Aorta (tissue), 5 donors: Measurements from ENCODE around the gene ARID5B. TPM values are rescaled to one million over a fixed set of nuclear protein-coding genes. Genes with fewer than 3 reads are reported as not detected.

Experiments
- ATAC-seq: fragments of 200-7000 bp; cut with Tn5 transposase; one replicate; pipeline ENCODE4 v1.9.1; 2022; ENCODE audit warnings: moderate library complexity; ENCODE audit not compliant: low FRiP score
- DNase-seq, 2 donors: peaks; one replicate each; pipeline ENCODE4 v3.0.0-alpha.2; 2020
- H3K27ac ChIP-seq, 2 donors: one replicate each; pipeline ENCODE4 v1.5.1; 2013; ENCODE audit warnings: low read length in 2 of 2, mild to moderate bottlenecking in 2 of 2, moderate library complexity in 2 of 2, control low read depth in 1 of 2, inconsistent platforms in 1 of 2, low read depth in 1 of 2
- H3K27me3 ChIP-seq, 2 donors: one replicate each; pipeline ENCODE4 v1.6.1; 2013; ENCODE audit warnings: control low read depth in 1 of 2, low read length in 1 of 2, mild to moderate bottlenecking in 1 of 2, moderate library complexity in 1 of 2; ENCODE audit not compliant: insufficient read depth in 2 of 2, control insufficient read depth in 1 of 2
- H3K36me3 ChIP-seq, 2 donors: one replicate each; pipeline ENCODE4 v1.6.1; 2013; ENCODE audit warnings: control low read depth in 1 of 2, low read length in 1 of 2, mild to moderate bottlenecking in 1 of 2; ENCODE audit not compliant: insufficient read depth in 2 of 2, control insufficient read depth in 1 of 2
- H3K4me1 ChIP-seq, 2 donors: one replicate each; pipeline ENCODE4 v1.6.1; 2013; ENCODE audit warnings: low read length in 2 of 2, control low read depth in 1 of 2, mild to moderate bottlenecking in 1 of 2, moderate library complexity in 1 of 2; ENCODE audit not compliant: insufficient read depth in 2 of 2, control insufficient read depth in 1 of 2
- H3K4me3 ChIP-seq, 2 donors: one replicate each; pipeline ENCODE4 v1.5.1; 2013; ENCODE audit warnings: low read length in 2 of 2, control low read depth in 1 of 2, mild to moderate bottlenecking in 1 of 2
- H3K9me3 ChIP-seq: one replicate; pipeline ENCODE4 v1.6.1; 2013; ENCODE audit warnings: mild to moderate bottlenecking, low read length; ENCODE audit not compliant: control insufficient read depth
- WGBS, 2 donors: extraction: QIAGEN DNeasy Blood & Tissue Kit; methylation state at CpG; one replicate each; pipeline ENCODE4 v1.1.7; 2013; 5-methylcytosine and 5-hydroxymethylcytosine counted together
- intact Hi-C, 2 donors: fragments of 100-400 bp; cut with DNase I; formaldehyde crosslinking; loops; one replicate each; pipeline versions ENCODE4 v1.14.2 to v1.15.0; 2022
- polyA plus RNA-seq, 2 donors: library from polyadenylated mRNA; stranded (reverse); fragments of 200-250 nt; gene quantifications; one replicate each; pipeline ENCODE4 v1.2.3, GENCODE V29; 2013
- total RNA-seq, 2 donors: library from RNA; stranded (reverse); fragmentation: NEBNext Ultra II Directional; extraction: Animal tissue kit (Norgen Biotek cat#: 25700); gene quantifications; one replicate each; pipeline ENCODE4 v1.2.1, GENCODE V29; 2021
- donor health status: healthy with polysubstance abuse.
- donor health status: Bipolar disorder and iron deficiency.
- donor health status: DM: no; HTN: no; CAD: no.
- donor health status: DM: no; HTN: no; CAD: no.
- donor health status: DM: yes; HTN: yes; CAD: no.

ARID5B gene
- total and polyA plus RNA-seq, 4 donors = 7.8 to 143 (median 49.7) TPM

- DNase-seq = no peak
- Histone ChIP-seq H3K27ac (no peak overlapping the region), H3K4me3 (no peak overlapping the region), H3K4me1 (no peaks in the 10 kb centered on the region), H3K27me3 (no peaks in the 10 kb centered on the region), H3K9me3 (no peaks in the 10 kb centered on the region), H3K36me3 (no peaks in the 10 kb centered on the region)
- intact Hi-C loops = no loop called here
- no peak for ATAC-seq
Observed at GRCh38 chr10:61878740-61879068, 22.8 kb upstream of the ARID5B start.

DNA sequence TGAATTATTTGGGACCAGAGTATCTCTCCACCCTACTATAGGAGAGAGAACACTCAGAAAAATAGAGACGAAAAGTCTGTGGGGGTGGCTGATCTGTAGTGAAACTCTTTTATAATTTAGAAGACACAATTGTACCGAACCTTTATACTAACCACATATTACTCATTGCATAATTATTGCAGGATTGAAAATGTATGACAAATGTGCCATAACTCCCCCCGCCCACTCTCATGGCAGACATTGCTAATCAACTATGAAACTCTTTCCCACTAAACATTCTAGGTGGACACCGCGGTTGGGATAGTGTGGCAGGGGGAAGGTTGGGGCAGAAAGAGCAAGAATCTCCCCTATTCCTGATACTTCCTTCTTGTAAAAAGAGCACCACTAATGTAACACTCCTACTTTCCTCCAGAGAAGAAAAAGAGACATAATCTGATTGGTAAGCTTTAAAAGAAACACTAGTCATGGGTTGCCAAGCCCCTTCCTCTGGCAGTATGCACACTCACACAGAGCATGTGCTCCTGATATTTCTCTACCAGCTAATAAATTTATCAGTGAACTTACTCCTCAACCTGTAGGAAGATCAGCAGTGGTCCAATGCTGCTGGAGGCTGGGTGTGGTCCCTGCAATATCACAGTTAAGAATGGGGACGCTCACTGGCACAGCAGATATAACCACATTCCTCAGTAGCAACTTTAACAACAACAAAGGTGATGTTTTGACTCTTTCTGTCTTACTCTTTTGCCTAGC lies 18.7 kb upstream of the ARID5B start:
- DNase-seq = no peak
- no peaks in the 10 kb centered on the region for H3K4me1 ChIP-seq
- intact Hi-C loops = no loop called here
- H3K9me3 ChIP-seq = no peaks in the 10 kb centered on the region
- no peak overlapping the region for H3K4me3 ChIP-seq
- no peaks in the 10 kb centered on the region for H3K36me3 ChIP-seq
- no peak for ATAC-seq
- WGBS, 2 donors = 93 to 95% methylated on average over 6 of the region's 6 CpGs
- H3K27ac ChIP-seq = no peak overlapping the region
- H3K27me3 ChIP-seq = no peaks in the 10 kb centered on the region

DNA sequence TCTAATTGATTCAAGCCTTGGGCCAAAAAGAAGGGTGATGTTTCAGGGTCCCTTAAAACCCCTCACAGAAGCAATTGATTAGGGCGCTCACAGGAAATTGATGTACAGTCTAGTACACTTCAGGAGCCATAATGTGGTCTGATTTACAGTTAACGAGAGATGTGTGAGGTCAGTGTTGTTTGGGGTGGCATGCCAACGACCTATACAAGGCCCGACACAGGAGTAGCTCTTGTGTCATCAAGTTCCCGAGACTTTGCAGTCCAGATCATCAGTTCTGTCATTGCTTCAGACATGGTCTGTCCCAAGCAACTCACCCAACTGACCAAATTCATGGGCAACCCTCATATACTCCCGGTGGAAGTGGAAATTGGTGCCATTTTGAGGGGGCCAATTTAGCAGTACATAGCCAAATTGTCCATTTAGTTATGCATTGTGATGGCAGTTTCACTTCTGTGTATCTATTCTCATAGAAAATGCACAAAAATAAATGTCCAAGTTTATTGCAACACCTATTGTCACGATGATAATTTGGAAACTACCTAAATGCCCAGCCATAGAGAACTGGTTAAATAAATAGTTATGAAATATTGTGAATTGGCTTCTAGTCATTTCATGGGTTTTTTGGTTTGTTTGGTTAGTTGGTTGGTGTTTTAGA lies 18.0 kb upstream of the ARID5B start:
- no peak for DNase-seq
- no peak for ATAC-seq
- intact Hi-C loops = no loop called here
- no peaks in the 10 kb centered on the region for H3K9me3 ChIP-seq
- H3K36me3 ChIP-seq = no peaks in the 10 kb centered on the region
- no peaks in the 10 kb centered on the region for H3K27me3 ChIP-seq
- H3K27ac ChIP-seq = no peak overlapping the region
- H3K4me1 ChIP-seq = no peaks in the 10 kb centered on the region
- H3K4me3 ChIP-seq = no peak overlapping the region
- 96 to 97% methylated on average over 7 of the region's 7 CpGs for whole genome bisulfite sequencing, 2 donors

DNA sequence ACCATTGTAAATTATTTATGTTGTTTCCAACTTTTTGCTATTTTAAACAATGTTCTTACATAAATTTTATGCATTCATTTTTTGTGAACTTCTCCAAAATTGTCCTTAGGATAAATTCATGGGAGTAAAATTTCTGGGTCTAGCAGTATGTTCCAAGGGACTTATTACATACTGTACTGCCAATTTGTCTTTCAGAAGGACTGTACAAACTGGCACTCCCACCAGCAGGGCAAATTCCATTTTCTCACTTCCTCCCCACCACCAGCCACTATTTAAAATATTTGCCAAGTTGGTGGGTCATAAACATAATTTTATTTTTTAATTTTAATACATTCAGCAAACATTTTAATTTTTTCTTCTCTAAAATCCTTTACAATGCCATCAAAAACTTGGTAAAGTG lies 13.7 kb upstream of the ARID5B start:
- Histone ChIP-seq H3K27ac (no peak overlapping the region), H3K4me1 (no peaks in the 10 kb centered on the region), H3K9me3 (no peaks in the 10 kb centered on the region), H3K4me3 (no peak overlapping the region), H3K27me3 (no peaks in the 10 kb centered on the region), H3K36me3 (no peaks in the 10 kb centered on the region)
- DNase-seq = no peak
- intact Hi-C loops = no loop called here
- ATAC-seq = no peak

- no peaks in the 10 kb centered on the region for H3K27me3 ChIP-seq
Observed at GRCh38 chr10:61888744-61889143, 12.8 kb upstream of the ARID5B start.

DNA sequence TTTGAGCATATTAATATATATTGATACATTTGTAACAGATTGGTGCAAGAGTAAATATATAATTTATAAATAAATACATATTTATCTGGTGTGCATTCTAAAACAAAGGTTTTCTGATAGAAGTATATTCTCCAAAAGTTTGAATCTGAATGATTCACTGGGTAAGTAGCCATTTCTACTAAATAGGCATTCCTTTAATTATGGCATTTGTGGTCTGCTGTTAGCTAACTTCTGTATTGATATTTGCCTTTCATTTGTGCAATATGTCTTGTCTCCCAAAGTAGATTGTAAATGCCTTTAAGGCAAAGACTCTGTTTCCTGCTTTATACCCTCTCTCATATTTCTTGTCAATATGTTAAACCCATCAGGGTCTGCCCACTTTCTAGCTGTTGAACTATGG lies 11.1 kb upstream of the ARID5B start:
- ATAC-seq (no peak), DNase-seq (no peak)
- no peak overlapping the region for H3K27ac ChIP-seq
- H3K4me3 ChIP-seq = no peak overlapping the region
- no peaks in the 10 kb centered on the region for H3K4me1 ChIP-seq
- H3K9me3 ChIP-seq = no peaks in the 10 kb centered on the region
- intact Hi-C loops = no loop called here
- no peaks in the 10 kb centered on the region for H3K36me3 ChIP-seq
- no peaks in the 10 kb centered on the region for H3K27me3 ChIP-seq

More at GRCh38 chr10:61888744-61889143, 12.8 kb upstream of the ARID5B start:
- 92 to 100% methylated on average over 1 of the region's 1 CpG for WGBS, 2 donors
- Histone ChIP-seq H3K27ac (no peak overlapping the region), H3K4me3 (no peak overlapping the region), H3K36me3 (no peaks in the 10 kb centered on the region), H3K4me1 (no peaks in the 10 kb centered on the region), H3K9me3 (no peaks in the 10 kb centered on the region)
- intact Hi-C loops = no loop called here
- ATAC-seq (no peak), DNase-seq (no peak)

DNA sequence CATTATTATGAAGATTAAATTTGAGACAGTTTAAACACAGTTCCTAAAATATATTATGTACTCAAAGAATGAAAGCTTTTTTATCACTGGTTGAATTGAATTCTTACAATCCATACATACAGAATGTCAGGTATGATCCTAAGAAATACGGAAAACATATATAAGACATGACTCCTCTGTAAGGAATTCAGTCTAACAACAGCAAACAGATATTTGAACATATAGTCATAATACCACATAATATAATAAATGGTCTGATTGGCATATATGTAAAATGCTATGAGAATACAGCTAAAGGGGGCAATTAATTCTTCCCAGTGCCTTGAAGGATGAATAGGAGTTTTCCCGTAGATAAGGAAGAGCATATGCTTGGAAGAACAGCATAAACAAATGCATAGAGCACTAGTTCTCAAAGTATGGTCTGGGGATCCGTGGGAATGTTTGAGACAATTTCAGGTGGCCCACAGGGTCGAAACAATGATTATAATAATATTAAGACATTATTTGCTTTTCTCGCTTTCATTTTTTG lies 10.6 kb upstream of the ARID5B start:
- ATAC-seq = no peak
- intact Hi-C loops = no loop called here

DNA sequence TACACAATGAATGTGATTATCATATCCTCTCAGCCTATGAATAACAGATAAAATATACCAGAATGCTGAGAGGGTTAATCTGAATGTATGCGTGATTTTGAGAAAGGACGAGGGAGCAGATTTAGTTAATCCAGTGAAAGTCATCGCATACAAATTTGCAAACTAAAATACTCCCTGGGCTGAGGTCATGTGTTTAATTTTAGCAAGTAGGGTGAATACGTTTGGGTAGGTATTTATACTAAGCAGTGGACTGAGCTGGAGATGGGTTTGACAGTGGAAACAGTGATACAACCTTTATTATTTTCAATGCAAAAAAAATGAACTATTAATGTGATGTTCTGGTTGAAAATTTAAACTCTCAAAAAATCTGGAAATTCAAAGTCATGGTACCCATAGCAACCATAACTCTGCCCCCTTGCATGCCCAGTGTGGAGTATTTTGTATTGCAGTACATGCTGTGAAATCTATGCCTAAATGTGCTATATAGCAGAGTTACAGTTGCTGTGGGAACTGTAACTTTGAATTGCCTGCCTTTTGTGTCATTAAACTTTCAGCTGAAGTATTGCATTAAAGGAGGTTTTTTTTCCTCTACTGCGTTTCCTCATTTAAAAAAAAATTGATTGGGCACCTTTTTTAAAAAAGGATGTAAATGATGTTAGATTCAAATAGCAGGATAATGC lies 9.5 kb upstream of the ARID5B start:
- ATAC-seq (no peak), DNase-seq (no peak)
- H3K4me3 ChIP-seq = no peak overlapping the region
- 23 to 24% methylated on average over 5 of the region's 5 CpGs for WGBS, 2 donors
- intact Hi-C loops = no loop called here
- no peaks in the 10 kb centered on the region for H3K36me3 ChIP-seq
- no peaks in the 10 kb centered on the region for H3K27me3 ChIP-seq
- H3K4me1 ChIP-seq = no peaks in the 10 kb centered on the region
- no peaks in the 10 kb centered on the region for H3K9me3 ChIP-seq
- no peak overlapping the region for H3K27ac ChIP-seq

More for the DNA sequence above, 10.6 kb upstream of the ARID5B start:
- Histone ChIP-seq H3K4me1 (no peaks in the 10 kb centered on the region), H3K27ac (no peak overlapping the region), H3K36me3 (no peaks in the 10 kb centered on the region), H3K9me3 (no peaks in the 10 kb centered on the region), H3K4me3 (no peak overlapping the region), H3K27me3 (no peaks in the 10 kb centered on the region)
- WGBS, 2 donors = 96% methylated on average over 5 of the region's 5 CpGs
- DNase-seq = no peak

GRCh38 chr10:61892961-61893360 lies 8.5 kb upstream of the ARID5B start:
- Histone ChIP-seq H3K4me3 (no peak overlapping the region), H3K4me1 (no peaks in the 10 kb centered on the region), H3K9me3 (no peaks in the 10 kb centered on the region), H3K27ac (no peak overlapping the region), H3K36me3 (no peaks in the 10 kb centered on the region), H3K27me3 (no peaks in the 10 kb centered on the region)
- intact Hi-C loops = no loop called here
- no peak for ATAC-seq
- no peak for DNase-seq
- WGBS, 2 donors = 94% methylated on average over 4 of the region's 4 CpGs
